HEK293 (cell line): ENCODE measurements around the gene SLC6A3.

Experiments
- CTCF ChIA-PET: fragments of 350-600 bp; formaldehyde crosslinking; extraction: SDS; loops from one replicate; lab custom pipeline; 2021; ENCODE audit warnings: antibody characterized with exemption; lab: Yijun Ruan, JAX
- POLR2A ChIA-PET: fragments of 300-600 bp; formaldehyde crosslinking; extraction: SDS; loops from one replicate; lab custom pipeline; 2020; ENCODE audit warnings: antibody characterized with exemption, inconsistent platforms; lab: Yijun Ruan, JAX
- H3K27ac ChIP-seq: fragments of 200-500 bp; sonication (Bioruptor generic); 2 replicates; pipeline ENCODE4 v1.5.1; 2014; ENCODE audit warnings: low read depth, low read length, control low read depth, inconsistent platforms; ENCODE audit errors: extremely low read depth
- H3K36me3 ChIP-seq, 2 experiments: fragments of 200-500 bp in 1 of 2; sonication (Bioruptor generic) in 1 of 2; 1 replicate in 1 of 2; 2 replicates in 1 of 2; pipeline ENCODE4 v1.5.1; 2014 to 2017; ENCODE audit warnings: inconsistent platforms in 2 of 2, low read length in 2 of 2; ENCODE audit not compliant: control insufficient read depth in 2 of 2, insufficient read depth in 1 of 2
- H3K4me1 ChIP-seq: fragments of 200-500 bp; sonication (Bioruptor generic); 2 replicates; pipeline ENCODE4 v1.5.1; 2014; ENCODE audit warnings: mild to moderate bottlenecking, low read length, inconsistent platforms; ENCODE audit not compliant: control insufficient read depth, insufficient read depth
- H3K4me3 ChIP-seq: 2 replicates; pipeline ENCODE4 v1.5.1; 2011; ENCODE audit warnings: low read depth, mild to moderate bottlenecking, control low read depth, low read length, moderate library complexity
- H3K9me3 ChIP-seq: fragments of 200-500 bp; sonication (Bioruptor generic); 2 replicates; pipeline ENCODE4 v1.5.1; 2014; ENCODE audit warnings: low read depth, low read length, inconsistent platforms; ENCODE audit not compliant: control insufficient read depth, insufficient read depth
- CTCF ChIP-seq: fragments of 450-650 bp; formaldehyde crosslinking; IDR thresholded peaks from 2 replicates; pipeline ENCODE4 v1.5.1; 2016; ENCODE audit warnings: missing biosample characterization, missing genetic modification characterization
- GLIS2 ChIP-seq: fragments of 450-650 bp; formaldehyde crosslinking; IDR thresholded peaks from 2 replicates; pipeline ENCODE4 v1.5.1; 2016; ENCODE audit warnings: missing biosample characterization, missing genetic modification characterization
- OVOL3 ChIP-seq: fragments of 450-650 bp; formaldehyde crosslinking; IDR thresholded peaks from 2 replicates; pipeline ENCODE4 v1.5.1; 2016; ENCODE audit warnings: missing biosample characterization, missing genetic modification characterization
- PBX3 ChIP-seq: sonication (generic); formaldehyde crosslinking; IDR thresholded peaks from 2 replicates; pipeline ENCODE4 v1.8.1; 2022; ENCODE audit warnings: mild to moderate bottlenecking, moderate library complexity, missing genetic modification reagents
- SP7 ChIP-seq: fragments of 450-650 bp; formaldehyde crosslinking; IDR thresholded peaks from 2 replicates; pipeline ENCODE4 v1.5.1; 2016; ENCODE audit warnings: missing biosample characterization, missing genetic modification characterization
- ZBTB49 ChIP-seq: fragments of 450-650 bp; formaldehyde crosslinking; IDR thresholded peaks from 2 replicates; pipeline ENCODE4 v1.5.1; 2016; ENCODE audit warnings: missing biosample characterization, missing genetic modification characterization, low read depth
- ZNF132 ChIP-seq: fragments of 450-650 bp; formaldehyde crosslinking; IDR thresholded peaks from 2 replicates; pipeline ENCODE4 v1.5.1; 2017; ENCODE audit warnings: missing biosample characterization, missing genetic modification characterization, borderline replicate concordance
- ZNF155 ChIP-seq: fragments of 450-650 bp; formaldehyde crosslinking; IDR thresholded peaks from 2 replicates; pipeline ENCODE4 v1.5.1; 2016; ENCODE audit warnings: missing biosample characterization, missing genetic modification characterization
- ZNF157 ChIP-seq: fragments of 450-650 bp; formaldehyde crosslinking; IDR thresholded peaks from 2 replicates; pipeline ENCODE4 v1.5.1; 2016; ENCODE audit warnings: missing biosample characterization, missing genetic modification characterization
- ZNF221 ChIP-seq: fragments of 450-650 bp; formaldehyde crosslinking; IDR thresholded peaks from 2 replicates; pipeline ENCODE4 v1.5.1; 2017; ENCODE audit warnings: missing biosample characterization, missing genetic modification characterization, borderline replicate concordance
- ZNF24 ChIP-seq: fragments of 450-650 bp; formaldehyde crosslinking; IDR thresholded peaks from 2 replicates; pipeline ENCODE4 v1.5.1; 2016; ENCODE audit warnings: missing biosample characterization, missing genetic modification characterization
- ZNF280D ChIP-seq: fragments of 450-650 bp; formaldehyde crosslinking; IDR thresholded peaks from 2 replicates; pipeline ENCODE4 v1.5.1; 2016; ENCODE audit warnings: missing biosample characterization, missing genetic modification characterization
- ZNF350 ChIP-seq: fragments of 450-650 bp; formaldehyde crosslinking; IDR thresholded peaks from 2 replicates; pipeline ENCODE4 v1.5.0; 2017; ENCODE audit warnings: missing biosample characterization, mild to moderate bottlenecking, missing genetic modification characterization
- ZNF391 ChIP-seq: fragments of 450-650 bp; formaldehyde crosslinking; IDR thresholded peaks from 2 replicates; pipeline ENCODE4 v1.5.1; 2016; ENCODE audit warnings: low read depth, missing biosample characterization, missing genetic modification characterization, borderline replicate concordance
- ZNF394 ChIP-seq: fragments of 450-650 bp; formaldehyde crosslinking; IDR thresholded peaks from 2 replicates; pipeline ENCODE4 v1.5.1; 2016; ENCODE audit warnings: missing biosample characterization, missing genetic modification characterization, mild to moderate bottlenecking, moderate library complexity, borderline replicate concordance
- ZNF510 ChIP-seq: fragments of 450-650 bp; formaldehyde crosslinking; IDR thresholded peaks from 2 replicates; pipeline ENCODE4 v1.5.1; 2018; ENCODE audit warnings: mild to moderate bottlenecking, missing genetic modification characterization, missing biosample characterization; ENCODE audit not compliant: insufficient replicate concordance
- ZNF658 ChIP-seq: fragments of 450-650 bp; formaldehyde crosslinking; IDR thresholded peaks from 2 replicates; pipeline ENCODE4; 2016; ENCODE audit warnings: missing biosample characterization, missing genetic modification characterization
- ZNF776 ChIP-seq: fragments of 450-650 bp; formaldehyde crosslinking; IDR thresholded peaks from 2 replicates; pipeline ENCODE4 v1.5.0; 2017; ENCODE audit warnings: missing biosample characterization, missing genetic modification characterization, borderline replicate concordance
- ZSCAN5A ChIP-seq: fragments of 450-650 bp; formaldehyde crosslinking; IDR thresholded peaks from 2 replicates; pipeline ENCODE4 v1.5.1; 2016; ENCODE audit warnings: missing biosample characterization, missing genetic modification characterization
- TF ChIP-seq, protein P1 (sequence below): fragments of 450-650 bp; formaldehyde crosslinking; IDR thresholded peaks from 2 replicates; pipeline ENCODE4 v1.5.1; 2016; ENCODE audit warnings: missing biosample characterization, missing genetic modification characterization

Gene SLC6A3

GRCh38 chr5:1406681-1407640, 38.3 kb downstream of the SLC6A3 start (continued):
- TF ChIP-seq ZBTB49 (tag by site-specific recombination) (no peak), ZNF391 (tag by site-specific recombination) (no peak), ZNF155 (tag by site-specific recombination) (no peak), SP7 (tag by site-specific recombination) (no peak)
- TF ChIP-seq, all 188 proteins: peak for 0

DNA sequence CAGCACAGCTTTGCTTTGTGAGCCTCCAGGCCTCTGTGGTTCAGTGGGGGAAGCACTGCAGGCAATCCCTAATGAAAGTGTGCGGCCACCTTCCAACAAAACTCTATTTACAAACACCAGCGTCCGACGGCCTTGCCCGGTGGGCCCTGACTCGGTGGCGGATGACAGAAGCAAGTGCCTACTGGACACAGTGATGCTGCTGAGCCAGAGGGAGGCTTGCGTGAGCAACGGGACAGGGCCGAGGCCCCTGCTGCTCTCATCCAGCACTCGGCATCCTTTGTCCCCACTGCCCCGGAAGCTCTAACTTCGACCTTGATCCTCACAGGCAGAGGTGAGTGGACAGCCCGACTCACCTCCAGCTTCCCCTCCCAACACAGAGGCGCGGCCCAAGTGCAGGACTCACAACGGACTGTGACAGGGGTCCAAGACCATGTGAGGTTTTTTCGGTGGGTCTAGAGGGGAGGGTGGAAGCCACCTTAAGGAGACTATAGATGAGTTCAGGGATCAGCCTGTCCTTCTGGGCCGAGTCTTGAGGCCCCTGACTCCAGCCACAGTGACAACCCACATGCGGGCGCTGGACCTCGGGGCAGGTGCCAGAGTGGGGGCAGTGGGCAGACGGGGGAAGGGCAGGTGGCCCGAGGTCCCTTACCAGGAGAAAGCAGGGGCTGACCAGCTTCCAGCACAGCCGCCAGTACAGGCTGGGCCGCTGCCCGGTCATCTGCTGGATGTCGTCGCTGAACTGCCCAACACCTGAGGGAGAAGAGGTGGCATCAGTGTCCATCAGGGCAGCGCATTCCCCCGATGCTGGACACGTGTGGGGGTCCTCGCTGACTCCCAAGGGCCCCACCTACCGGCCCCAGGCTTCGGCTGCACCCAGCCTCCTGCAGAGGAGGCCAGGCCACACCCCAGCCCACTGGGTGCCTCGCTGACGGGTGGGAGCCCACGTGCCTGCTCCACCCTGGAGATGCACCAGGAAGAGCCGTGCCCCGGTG, 39.4 kb downstream of the SLC6A3 start:
- Histone ChIP-seq H3K9me3 (no peaks in the 10 kb centered on the region), H3K36me3 (no peaks in the 10 kb centered on the region), H3K4me1 (peaks cover 6% of the 10 kb centered on the region; the same call in 1 of the 2 replicates), H3K4me3 (no peak overlapping the region), H3K27ac (no peak overlapping the region)
- ChIA-PET POLR2A (no interaction called here), CTCF (interaction anchor here (0.6 kb wide), 1 partner anchor 25 kb away, joined by 3 read pairs; no protein-coding TSS in a partner anchor)
- no peak for TF ChIP-seq ZNF776 (tag by site-specific recombination)
- TF ChIP-seq ZNF221, result no peak
- TF ChIP-seq ZNF280D (tag by site-specific recombination), result no peak
- no peak for TF ChIP-seq ZNF24 (tag by site-specific recombination)
- no peak for TF ChIP-seq ZNF394 (tag by site-specific recombination)
- TF ChIP-seq ZNF132 (tag by site-specific recombination), result no peak
- no peak for TF ChIP-seq ZSCAN5A
- TF ChIP-seq CTCF (tag by site-specific recombination), result no peak
- TF ChIP-seq GLIS2 (tag by site-specific recombination), result no peak
- TF ChIP-seq ZNF658 (tag by site-specific recombination), result no peak
- no peak for TF ChIP-seq ZNF510 (tag by site-specific recombination)
- TF ChIP-seq, protein P1, sequence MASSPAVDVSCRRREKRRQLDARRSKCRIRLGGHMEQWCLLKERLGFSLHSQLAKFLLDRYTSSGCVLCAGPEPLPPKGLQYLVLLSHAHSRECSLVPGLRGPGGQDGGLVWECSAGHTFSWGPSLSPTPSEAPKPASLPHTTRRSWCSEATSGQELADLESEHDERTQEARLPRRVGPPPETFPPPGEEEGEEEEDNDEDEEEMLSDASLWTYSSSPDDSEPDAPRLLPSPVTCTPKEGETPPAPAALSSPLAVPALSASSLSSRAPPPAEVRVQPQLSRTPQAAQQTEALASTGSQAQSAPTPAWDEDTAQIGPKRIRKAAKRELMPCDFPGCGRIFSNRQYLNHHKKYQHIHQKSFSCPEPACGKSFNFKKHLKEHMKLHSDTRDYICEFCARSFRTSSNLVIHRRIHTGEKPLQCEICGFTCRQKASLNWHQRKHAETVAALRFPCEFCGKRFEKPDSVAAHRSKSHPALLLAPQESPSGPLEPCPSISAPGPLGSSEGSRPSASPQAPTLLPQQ (tag by site-specific recombination), result no peak
- TF ChIP-seq OVOL3 (tag by site-specific recombination), result no peak
- no peak for TF ChIP-seq ZNF350 (tag by site-specific recombination)
- no peak for TF ChIP-seq ZNF157 (tag by site-specific recombination)
- TF ChIP-seq SP7 (tag by site-specific recombination), result no peak
- no peak for TF ChIP-seq PBX3 (CRISPR knock-in tag)
